SJCRH30 (cell line): ENCODE data around the gene ITGB8. TPM values are rescaled to one million over a fixed set of nuclear protein-coding genes. Genes with fewer than 3 reads are reported as not detected.

Experiments used
- DNase-seq, 2 experiments: peaks; one replicate each; pipeline ENCODE4 v3.0.0-alpha.2; 2015 to 2020
- H3K27ac ChIP-seq: fragments of 250-450 bp; sonication (Bioruptor Pico); 2 replicates; pipeline ENCODE4 v1.5.1; 2020; ENCODE audit warnings: mild to moderate bottlenecking, moderate library complexity
- H3K27me3 ChIP-seq: fragments of 250-450 bp; sonication (Bioruptor Pico); 2 replicates; pipeline ENCODE4 v1.5.1; 2020; ENCODE audit warnings: mild to moderate bottlenecking, moderate library complexity
- H3K36me3 ChIP-seq: fragments of 250-450 bp; sonication (Bioruptor Pico); 2 replicates; pipeline ENCODE4 v1.5.1; 2020; ENCODE audit warnings: mild to moderate bottlenecking, moderate library complexity
- H3K4me1 ChIP-seq: fragments of 250-450 bp; sonication (Bioruptor Pico); 2 replicates; pipeline ENCODE4 v1.5.1; 2020; ENCODE audit warnings: mild to moderate bottlenecking, moderate library complexity
- H3K4me3 ChIP-seq: fragments of 250-450 bp; sonication (Bioruptor Pico); 2 replicates; pipeline ENCODE4 v1.5.1; 2020; ENCODE audit warnings: mild to moderate bottlenecking, moderate library complexity
- H3K9me3 ChIP-seq: fragments of 250-450 bp; sonication (Bioruptor Pico); replicated peaks from 2 replicates; pipeline ENCODE4 v1.5.1; 2020; ENCODE audit warnings: mild to moderate bottlenecking, moderate library complexity
- total RNA-seq: library from RNA; depleted of rRNA; stranded (reverse); fragments of >200 nt; shearing (Covaris generic); gene quantifications from 2 replicates; pipeline ENCODE4 v1.2.3, GENCODE V29; 2014

Gene ITGB8
- total RNA-seq, 1 experiment from 2014 or later, result 40.0 TPM

- DNase-seq, result no peak
- Histone ChIP-seq H3K4me3 (no peak overlapping the region), H3K4me1 (peaks cover 13% of the 10 kb centered on the region), H3K36me3 (no peaks in the 10 kb centered on the region), H3K27ac (no peak overlapping the region), H3K27me3 (no peaks in the 10 kb centered on the region), H3K9me3 (no peaks in the 10 kb centered on the region)
These were observed 13.3 kb upstream of the ITGB8 start for GRCh38 chr7:20317413-20317812.

- H3K4me1 ChIP-seq, result peaks cover 24% of the 10 kb centered on the region
- no peak overlapping the region for H3K27ac ChIP-seq
- no peak for DNase-seq
- no peaks in the 10 kb centered on the region for H3K9me3 ChIP-seq
- no peaks in the 10 kb centered on the region for H3K27me3 ChIP-seq
- no peak overlapping the region for H3K4me3 ChIP-seq
- H3K36me3 ChIP-seq, result no peaks in the 10 kb centered on the region
These were observed 11.8 kb upstream of the ITGB8 start for GRCh38 chr7:20318933-20319332.

- Histone ChIP-seq H3K4me1 (peaks cover 29% of the 10 kb centered on the region), H3K36me3 (no peaks in the 10 kb centered on the region), H3K27me3 (no peaks in the 10 kb centered on the region), H3K9me3 (no peaks in the 10 kb centered on the region), H3K27ac (no peak overlapping the region), H3K4me3 (no peak overlapping the region)
- peak; percentile 36 to 68 for DNase-seq
These were observed 10.4 kb upstream of the ITGB8 start for GRCh38 chr7:20320322-20320721.

GRCh38 chr7:20320786-20321185 lies 9.9 kb upstream of the ITGB8 start:
- no peaks in the 10 kb centered on the region for H3K9me3 ChIP-seq
- H3K27me3 ChIP-seq, result no peaks in the 10 kb centered on the region
- no peaks in the 10 kb centered on the region for H3K36me3 ChIP-seq
- H3K27ac ChIP-seq, result no peak overlapping the region
- H3K4me3 ChIP-seq, result no peak overlapping the region
- no peak for DNase-seq
- H3K4me1 ChIP-seq, result peaks cover 29% of the 10 kb centered on the region

- Histone ChIP-seq H3K4me1 (peaks cover 29% of the 10 kb centered on the region), H3K27me3 (no peaks in the 10 kb centered on the region), H3K4me3 (no peak overlapping the region), H3K36me3 (no peaks in the 10 kb centered on the region), H3K9me3 (no peaks in the 10 kb centered on the region), H3K27ac (peak overlapping the region; percentile 42)
- DNase-seq, result peak; percentile 33 to 64
These were observed 7.1 kb upstream of the ITGB8 start for GRCh38 chr7:20323595-20323994.

GRCh38 chr7:20326342-20326741 lies 4.4 kb upstream of the ITGB8 start:
- Histone ChIP-seq H3K27me3 (no peaks in the 10 kb centered on the region), H3K9me3 (no peaks in the 10 kb centered on the region), H3K4me1 (peaks cover 16% of the 10 kb centered on the region), H3K4me3 (no peak overlapping the region), H3K36me3 (no peaks in the 10 kb centered on the region), H3K27ac (no peak overlapping the region)
- DNase-seq, result no peak

- H3K9me3 ChIP-seq, result no peaks in the 10 kb centered on the region
- H3K4me3 ChIP-seq, result no peak overlapping the region
- no peaks in the 10 kb centered on the region for H3K36me3 ChIP-seq
- peaks cover 16% of the 10 kb centered on the region for H3K4me1 ChIP-seq
- no peak for DNase-seq
- H3K27ac ChIP-seq, result no peak overlapping the region
- H3K27me3 ChIP-seq, result no peaks in the 10 kb centered on the region
These were observed 3.6 kb upstream of the ITGB8 start for GRCh38 chr7:20327055-20327454.

- Histone ChIP-seq H3K9me3 (no peaks in the 10 kb centered on the region), H3K36me3 (no peaks in the 10 kb centered on the region), H3K27ac (no peak overlapping the region), H3K27me3 (no peaks in the 10 kb centered on the region), H3K4me3 (no peak overlapping the region), H3K4me1 (peaks cover 14% of the 10 kb centered on the region)
- DNase-seq, result no peak
These were observed 2.7 kb upstream of the ITGB8 start for GRCh38 chr7:20328027-20328426.

GRCh38 chr7:20328692-20329091 lies 2.0 kb upstream of the ITGB8 start:
- no peaks in the 10 kb centered on the region for H3K36me3 ChIP-seq
- H3K27me3 ChIP-seq, result no peaks in the 10 kb centered on the region
- H3K4me1 ChIP-seq, result peaks cover 8% of the 10 kb centered on the region
- H3K4me3 ChIP-seq, result peak overlapping the region; percentile 87; the same call in 1 of the 2 replicates
- H3K9me3 ChIP-seq, result no peaks in the 10 kb centered on the region
- no peak overlapping the region; the same call in 1 of the 2 replicates for H3K27ac ChIP-seq
- DNase-seq, result no peak

GRCh38 chr7:20329389-20330238 lies 1.1 kb upstream of the ITGB8 start:
- H3K4me3 ChIP-seq, result peak overlapping the region; percentile 87
- no peaks in the 10 kb centered on the region for H3K9me3 ChIP-seq
- no peaks in the 10 kb centered on the region for H3K36me3 ChIP-seq
- peaks cover 4% of the 10 kb centered on the region; the same call in 1 of the 2 replicates for H3K4me1 ChIP-seq
- H3K27me3 ChIP-seq, result no peaks in the 10 kb centered on the region
- peak overlapping the region; percentile 98 for H3K27ac ChIP-seq
- peak; percentile 84 to 92 for DNase-seq

- Histone ChIP-seq H3K27me3 (no peaks in the 10 kb centered on the region), H3K9me3 (no peaks in the 10 kb centered on the region), H3K36me3 (no peaks in the 10 kb centered on the region), H3K4me1 (peaks cover 4% of the 10 kb centered on the region; the same call in 1 of the 2 replicates), H3K27ac (peak overlapping the region; percentile 98), H3K4me3 (peak overlapping the region; percentile 87)
- DNase-seq, result peak; percentile 77 to 80
These were observed 519 bp downstream of the ITGB8 start for GRCh38 chr7:20330928-20331909.

GRCh38 chr7:20331910-20332813 lies 1.5 kb downstream of the ITGB8 start:
- H3K4me3 ChIP-seq, result peak overlapping the region; percentile 87
- peaks cover 6% of the 10 kb centered on the region; the same call in 1 of the 2 replicates for H3K36me3 ChIP-seq
- H3K27ac ChIP-seq, result peak overlapping the region; percentile 98
- H3K27me3 ChIP-seq, result no peaks in the 10 kb centered on the region
- no peaks in the 10 kb centered on the region for H3K9me3 ChIP-seq
- peak in 1 of 2 experiments; percentile 42 for DNase-seq
- H3K4me1 ChIP-seq, result peaks cover 4% of the 10 kb centered on the region; the same call in 1 of the 2 replicates

GRCh38 chr7:20338285-20338684 lies 7.6 kb downstream of the ITGB8 start:
- Histone ChIP-seq H3K4me1 (0 out of 2 replicates have a peak, but pooled peaks cover 4% of the 10 kb centered on the region), H3K27ac (no peak overlapping the region), H3K4me3 (no peak overlapping the region), H3K36me3 (peaks cover 15% of the 10 kb centered on the region), H3K27me3 (no peaks in the 10 kb centered on the region), H3K9me3 (no peaks in the 10 kb centered on the region)
- DNase-seq, result no peak

- Histone ChIP-seq H3K9me3 (no peaks in the 10 kb centered on the region), H3K4me3 (no peak overlapping the region), H3K27me3 (no peaks in the 10 kb centered on the region), H3K27ac (no peak overlapping the region), H3K36me3 (peaks cover 15% of the 10 kb centered on the region), H3K4me1 (no peaks in the 10 kb centered on the region)
- no peak for DNase-seq
These were observed 10.1 kb downstream of the ITGB8 start for GRCh38 chr7:20340839-20341238.
